Sigmoid colon (tissue), 4 donors: ENCODE results near the gene CMKLR1.

Experiments used
- CTCF ChIP-seq, 4 experiments: fragments of 450-650 bp in 3 of 4; fragments of 200-600 bp in 1 of 4; IDR thresholded peaks; one replicate each; pipeline ENCODE4 v1.5.1; 2016 to 2019; ENCODE audit warnings: antibody characterized with exemption in 4 of 4, mild to moderate bottlenecking in 3 of 4, moderate library complexity in 2 of 4
- EP300 ChIP-seq, 4 donors: sonication (generic); formaldehyde crosslinking; IDR thresholded peaks; one replicate each; pipeline ENCODE4 v1.6.1; 2017; ENCODE audit warnings: antibody characterized with exemption in 4 of 4
- POLR2A ChIP-seq, 2 donors: fragments of 450-650 bp; IDR thresholded peaks; one replicate each; pipeline ENCODE4 v1.6.1; 2016; ENCODE audit warnings: antibody characterized with exemption in 2 of 2, mild to moderate bottlenecking in 2 of 2, moderate library complexity in 2 of 2
- POLR2AphosphoS5 ChIP-seq, 4 donors: sonication (generic); formaldehyde crosslinking; IDR thresholded peaks; one replicate each; pipeline ENCODE4 v1.6.1; 2017; ENCODE audit warnings: antibody characterized with exemption in 4 of 4

GRCh38 chr12:108379823-108380222 is 40.7 kb upstream of the CMKLR1 start:
- TF ChIP-seq EP300 (IDR thresholded peaks at IDR 0.05): no peak
- TF ChIP-seq CTCF (IDR thresholded peaks at IDR 0.05): no peak
- TF ChIP-seq POLR2A (IDR thresholded peaks at IDR 0.05): no peak
- no peak for TF ChIP-seq POLR2AphosphoS5 (IDR thresholded peaks at IDR 0.05)
